ENCODE data around the gene EPB41L3.
"Not testable (repeated sequence)": the region's sequence is repeated elsewhere in the genome, so short reads cannot be mapped to it uniquely, and the experiment has no call there.

The EPB41L3 gene

GRCh38 chr18:5490753-5491480, 52.9 kb downstream of the EPB41L3 start:
- no peak for DNase-seq

DNA sequence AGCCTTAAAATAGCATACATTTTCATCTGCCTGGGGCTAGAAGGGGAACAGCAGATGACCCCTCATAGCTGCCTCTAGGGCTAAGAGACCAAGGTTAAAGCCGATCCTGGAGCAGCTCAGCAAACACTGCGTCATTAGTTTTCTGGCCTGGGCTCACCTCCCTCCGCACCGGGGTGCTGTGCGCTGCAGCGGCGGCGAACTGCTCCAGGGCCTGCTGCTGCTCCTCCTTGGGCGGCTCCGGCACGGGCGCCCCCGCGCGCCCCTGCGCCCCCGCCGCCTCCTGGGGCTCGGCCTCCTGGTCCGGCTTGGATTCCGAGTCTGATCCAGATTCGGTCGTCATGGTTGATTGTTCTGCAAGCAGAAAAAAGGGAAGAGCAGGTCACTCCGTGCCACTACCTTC, 55.0 kb downstream of the EPB41L3 start:
- no peak for DNase-seq

DNA sequence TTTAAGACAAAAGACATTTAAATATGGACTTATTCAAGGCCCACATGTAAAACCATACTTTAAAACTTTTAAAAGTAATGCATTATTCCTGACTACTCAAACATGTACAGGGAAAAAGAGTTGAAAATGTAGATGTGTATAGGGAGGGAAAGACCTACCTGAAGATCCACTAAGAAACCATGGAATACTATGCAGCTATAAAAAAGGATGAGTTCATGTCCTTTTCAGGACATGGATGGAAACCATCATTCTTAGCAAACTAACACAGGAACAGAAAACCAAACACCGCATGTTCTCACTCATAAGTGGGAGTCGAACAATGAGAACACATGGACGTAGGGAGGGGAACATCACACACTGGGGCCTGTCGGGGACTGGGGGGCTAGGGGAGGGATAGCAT, 55.8 kb downstream of the EPB41L3 start:
- DNase-seq, result not testable (repeated sequence)

DNA sequence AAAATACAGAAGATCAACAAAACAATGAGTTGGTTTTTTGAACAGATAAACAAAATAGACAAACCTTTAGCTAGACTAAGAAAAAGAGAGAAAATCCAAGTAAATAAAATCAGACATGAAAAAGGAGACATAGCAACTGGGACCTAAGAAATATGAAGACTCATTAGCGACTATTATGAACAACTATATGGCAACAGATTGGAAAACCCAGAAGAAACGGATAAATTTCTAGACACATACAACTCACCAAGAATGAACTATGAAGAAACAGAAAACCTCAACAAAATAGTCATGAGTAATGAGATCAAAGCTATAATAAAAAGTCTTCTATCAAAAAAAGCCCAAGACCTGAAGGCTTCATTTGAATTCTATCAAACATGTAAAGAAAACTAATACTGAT, 59.3 kb downstream of the EPB41L3 start:
- DNase-seq, result no peak

GRCh38 chr18:5481621-5482020, 62.2 kb downstream of the EPB41L3 start:
- no peak for DNase-seq

DNA sequence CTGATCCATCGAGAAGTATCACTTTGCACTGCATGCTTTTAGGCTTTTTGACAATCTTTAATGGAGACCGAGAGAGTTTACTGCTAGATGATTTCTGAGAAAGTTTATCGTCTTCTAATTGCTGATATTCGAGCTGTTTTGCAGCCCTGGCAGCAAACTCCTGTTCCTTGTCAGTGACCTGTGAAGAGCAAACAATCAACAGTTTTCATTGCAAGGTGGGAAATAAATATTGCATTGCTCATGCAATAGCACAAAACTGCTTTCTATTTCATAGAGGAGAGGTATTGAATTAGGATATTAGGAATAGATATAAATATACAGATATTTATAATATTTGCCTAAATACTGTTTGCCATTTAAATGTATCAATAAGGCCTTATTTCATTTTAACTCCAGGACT, 65.5 kb downstream of the EPB41L3 start:
- DNase-seq, result no peak

DNA sequence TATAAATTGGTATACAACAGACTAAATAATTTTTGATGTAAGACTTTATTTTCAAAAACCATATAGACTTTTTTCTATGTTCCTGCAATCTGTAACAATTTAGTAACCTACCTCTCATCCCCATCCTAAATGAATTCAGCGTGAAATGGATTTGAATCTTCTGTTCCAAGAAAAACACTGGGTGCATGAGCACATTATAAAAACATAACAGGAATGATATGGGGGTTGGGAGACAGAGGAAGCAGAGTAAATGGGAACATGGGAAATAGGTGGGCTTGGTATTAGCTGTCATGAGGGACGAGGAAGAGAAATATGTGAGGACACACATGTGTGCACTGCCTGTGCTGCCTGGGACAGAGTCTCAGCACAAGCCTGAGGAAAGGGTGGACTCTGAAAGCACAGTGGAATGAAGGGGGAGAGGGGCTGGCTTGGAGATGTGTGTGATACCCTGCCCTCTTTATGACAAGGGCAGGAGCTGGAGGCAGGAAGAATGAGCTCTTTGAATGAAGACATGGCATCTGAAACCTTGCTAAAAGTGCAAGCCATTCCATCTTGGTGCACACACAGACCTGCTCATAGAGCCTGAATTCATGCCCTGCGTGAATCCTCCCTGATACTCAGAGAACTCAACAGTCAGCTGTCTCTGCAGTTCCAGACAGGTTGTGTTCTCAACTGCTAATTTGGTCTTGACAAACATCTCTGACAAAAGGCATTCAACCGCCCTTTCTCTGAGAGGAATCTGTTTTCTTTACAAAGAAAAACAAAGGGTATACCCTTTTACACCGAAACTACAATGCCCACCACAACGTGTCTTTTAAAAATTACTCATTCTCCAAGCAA, 66.6 kb downstream of the EPB41L3 start:
- DNase-seq, result no peak

GRCh38 chr18:5475267-5475666, 68.5 kb downstream of the EPB41L3 start:
- DNase-seq, result no peak

GRCh38 chr18:5469340-5469739, 74.5 kb downstream of the EPB41L3 start:
- DNase-seq, result no peak

- DNase-seq, result no peak
These were observed 75.4 kb downstream of the EPB41L3 start for GRCh38 chr18:5468394-5468793.

DNA sequence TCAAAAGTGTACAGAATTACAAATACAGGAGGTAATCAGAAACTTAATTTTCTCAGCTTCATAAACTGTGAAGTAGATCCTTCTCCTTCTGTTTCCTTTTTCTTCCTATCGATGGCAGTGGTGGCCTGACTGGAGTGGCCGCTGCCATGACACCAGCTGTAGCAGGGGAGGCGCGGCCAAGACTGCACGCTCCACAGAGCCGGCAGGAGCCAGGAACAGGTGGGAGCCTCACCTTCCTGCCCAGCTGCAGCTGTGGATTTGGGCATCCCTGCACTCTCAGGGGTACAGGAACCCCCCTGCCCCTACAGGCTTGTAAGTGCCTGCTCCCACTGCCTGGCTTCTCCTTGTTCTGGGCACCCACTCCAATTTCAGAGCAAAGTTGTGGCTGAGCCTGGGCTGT, 76.1 kb downstream of the EPB41L3 start:
- no peak for DNase-seq

- DNase-seq, result no peak
These were observed 77.5 kb downstream of the EPB41L3 start for GRCh38 chr18:5466256-5466655.

GRCh38 chr18:5464251-5464650, 79.5 kb downstream of the EPB41L3 start:
- DNase-seq, result no peak

- no peak for DNase-seq
These were observed 80.0 kb downstream of the EPB41L3 start for GRCh38 chr18:5463831-5464230.

GRCh38 chr18:5463390-5463789, 80.4 kb downstream of the EPB41L3 start:
- no peak for DNase-seq

GRCh38 chr18:5462227-5462626, 81.6 kb downstream of the EPB41L3 start:
- DNase-seq, result no peak

- no peak for DNase-seq
These were observed 82.8 kb downstream of the EPB41L3 start for GRCh38 chr18:5461041-5461440.

- DNase-seq, result no peak
These were observed 86.3 kb downstream of the EPB41L3 start for GRCh38 chr18:5457462-5457957.

GRCh38 chr18:5456577-5457461, 87.0 kb downstream of the EPB41L3 start:
- DNase-seq, result peak; percentile 62

DNA sequence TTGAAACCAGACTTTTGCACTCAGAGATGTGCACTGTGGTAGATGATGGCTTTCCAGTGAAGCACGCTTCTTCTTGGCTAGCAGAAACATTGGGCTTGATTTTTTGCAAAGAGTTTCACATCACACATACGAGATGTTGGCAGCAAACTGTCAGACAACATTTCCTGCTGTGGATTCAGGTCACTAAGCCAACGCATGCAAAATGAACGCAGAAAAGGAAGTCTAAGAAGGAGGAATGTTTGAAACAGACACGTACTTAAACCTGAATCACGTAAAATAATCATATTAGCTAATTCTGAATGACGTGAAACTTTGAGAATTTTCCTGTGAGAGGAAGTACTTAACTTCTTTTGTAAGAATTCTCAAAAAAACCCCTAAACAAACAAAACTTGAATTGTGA, 88.1 kb downstream of the EPB41L3 start:
- DNase-seq, result no peak

GRCh38 chr18:5452943-5453443, 90.8 kb downstream of the EPB41L3 start:
- DNase-seq, result no peak

GRCh38 chr18:5451871-5452270, 91.9 kb downstream of the EPB41L3 start:
- no peak for DNase-seq

DNA sequence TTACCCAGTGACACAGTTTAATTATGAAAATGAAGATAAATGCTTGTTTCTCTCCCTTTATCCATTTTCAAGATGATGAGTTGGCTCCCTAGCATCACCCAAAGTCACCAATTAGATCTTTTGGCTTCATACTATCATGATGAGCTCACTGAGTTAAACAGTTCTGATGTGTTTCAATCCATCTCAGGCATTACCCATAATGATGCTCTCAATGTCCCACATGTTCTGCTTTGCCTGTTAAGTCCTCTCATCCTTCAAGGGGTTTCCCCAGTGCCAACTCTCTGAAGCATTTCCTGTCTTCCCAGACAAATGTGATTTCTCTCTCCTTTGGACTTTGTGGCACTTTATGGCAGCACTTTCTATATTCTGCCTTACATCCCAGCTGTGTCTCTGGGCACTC, 92.6 kb downstream of the EPB41L3 start:
- no peak for DNase-seq
